Activated gamma-delta T cell treated with Interleukin-2 at 50 U/mL for 16 hours (primary cell): ENCODE data around the gene DBH.
A peak's percentile ranks its signal among the peaks of the same experiment; 100 is the strongest.
"Not testable (repeated sequence)": the region's sequence is repeated elsewhere in the genome, so short reads cannot be mapped to it uniquely, and the experiment has no call there.

Experiments
- DNase-seq: peaks from one replicate; pipeline ENCODE4 v3.0.0-alpha.2; 2020

The DBH gene

DNA sequence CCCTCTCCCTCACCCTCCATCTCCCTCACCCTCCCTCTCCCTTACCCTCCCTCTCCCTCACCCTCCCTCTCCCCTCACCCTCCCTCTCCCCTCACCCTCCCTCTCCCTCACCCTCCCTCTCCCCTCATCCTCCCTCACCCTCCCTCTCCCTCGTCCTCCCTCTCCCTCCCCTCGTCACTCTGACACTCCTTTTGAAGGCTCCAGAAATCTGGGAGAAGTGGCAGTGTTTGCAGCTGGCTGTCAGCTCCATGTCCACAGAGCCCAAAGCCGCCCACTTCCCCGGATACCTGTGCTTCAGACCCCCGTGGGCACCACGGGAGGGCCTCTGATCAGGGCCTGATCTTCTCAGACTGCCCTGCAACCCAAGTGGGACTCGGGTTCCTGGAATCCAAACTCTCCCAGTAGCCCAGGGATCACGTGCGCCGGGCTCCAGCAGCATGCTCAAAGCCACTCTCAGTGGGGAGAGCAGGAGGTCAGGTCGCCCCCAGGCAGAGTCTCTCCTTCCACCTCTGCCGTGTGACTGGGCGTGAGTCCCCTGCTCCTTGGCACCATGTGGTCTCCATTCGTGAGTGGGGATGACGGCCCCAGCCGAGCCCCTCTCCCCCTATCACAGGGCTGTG is 33.1 kb downstream of the DBH start:
- DNase-seq: no peak

DNA sequence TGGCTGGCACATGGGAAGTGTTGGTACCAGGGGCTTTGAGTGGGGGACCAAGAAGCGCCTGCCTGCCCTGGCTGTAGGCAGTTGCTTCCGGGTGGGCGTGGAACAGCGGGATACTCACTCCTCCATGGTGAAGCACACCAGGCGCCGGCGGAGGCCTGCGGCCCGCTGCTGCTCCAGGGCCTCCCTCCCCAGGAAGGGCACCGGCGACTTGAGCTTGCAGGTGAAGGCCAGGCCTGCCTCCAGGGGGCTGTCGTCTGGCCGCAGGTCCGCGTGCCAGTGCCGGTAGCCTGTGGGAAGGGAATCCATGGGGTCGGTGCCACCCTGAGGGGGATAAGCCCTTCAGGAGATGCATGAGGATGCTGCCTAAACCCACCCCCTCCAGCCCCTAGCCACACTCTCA is 34.3 kb downstream of the DBH start:
- no peak for DNase-seq

DNA sequence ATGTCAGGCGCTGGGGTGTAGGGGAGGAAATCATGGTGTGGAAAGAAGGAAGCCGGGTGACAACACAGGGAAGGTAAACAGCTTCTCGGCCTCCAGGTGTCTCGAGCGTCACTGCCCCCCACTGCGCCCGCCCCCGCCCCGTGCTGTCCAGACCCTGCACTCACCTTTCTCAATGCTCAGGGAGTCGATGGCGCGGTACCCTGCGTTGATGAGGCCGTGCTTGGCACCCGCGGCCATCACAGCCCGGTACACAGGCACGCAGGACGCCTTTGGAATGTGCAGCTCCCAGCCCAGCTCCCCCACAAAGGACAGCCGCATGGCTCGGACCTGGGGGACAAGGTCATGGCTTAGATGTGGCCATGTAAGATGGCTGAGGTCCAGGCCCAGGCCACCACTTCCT is 35.2 kb downstream of the DBH start:
- DNase-seq: no peak

DNA sequence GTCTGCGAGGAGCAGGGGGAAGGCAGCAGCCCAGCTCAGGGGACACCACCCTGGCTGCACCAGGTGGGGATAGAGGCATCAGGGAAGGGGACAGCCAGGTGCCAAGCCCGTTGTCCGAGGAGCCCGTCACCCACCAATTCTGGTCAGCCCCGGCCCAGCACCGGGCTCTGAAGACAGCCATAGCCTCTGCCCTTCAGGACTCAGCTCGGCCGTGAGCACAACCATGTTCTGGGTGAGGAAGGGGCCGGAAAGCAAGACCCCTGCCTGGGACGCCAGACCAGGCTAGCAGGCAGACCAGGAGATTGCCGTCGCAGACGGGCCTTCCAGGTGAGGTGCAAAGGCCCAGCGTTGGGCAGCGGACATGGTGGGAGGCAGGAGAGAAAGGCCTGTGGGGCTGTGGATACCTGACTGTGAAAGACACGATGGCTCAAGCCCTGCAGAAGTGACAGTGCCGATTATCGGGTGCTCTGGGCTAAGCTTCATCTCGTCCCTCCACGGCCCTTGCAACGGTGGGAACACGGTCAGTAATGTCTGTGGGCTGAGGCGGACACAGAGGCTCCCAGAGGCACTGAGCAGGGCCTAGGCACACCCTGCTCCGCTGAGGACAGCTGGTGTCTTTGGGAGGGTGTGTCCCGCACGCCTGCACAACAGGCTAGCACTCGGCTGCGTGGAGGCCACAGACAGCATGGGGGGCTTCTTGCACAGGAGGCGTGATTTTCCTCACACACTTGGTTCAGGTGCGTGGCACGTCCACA is 36.5 kb downstream of the DBH start:
- DNase-seq: no peak

DNA sequence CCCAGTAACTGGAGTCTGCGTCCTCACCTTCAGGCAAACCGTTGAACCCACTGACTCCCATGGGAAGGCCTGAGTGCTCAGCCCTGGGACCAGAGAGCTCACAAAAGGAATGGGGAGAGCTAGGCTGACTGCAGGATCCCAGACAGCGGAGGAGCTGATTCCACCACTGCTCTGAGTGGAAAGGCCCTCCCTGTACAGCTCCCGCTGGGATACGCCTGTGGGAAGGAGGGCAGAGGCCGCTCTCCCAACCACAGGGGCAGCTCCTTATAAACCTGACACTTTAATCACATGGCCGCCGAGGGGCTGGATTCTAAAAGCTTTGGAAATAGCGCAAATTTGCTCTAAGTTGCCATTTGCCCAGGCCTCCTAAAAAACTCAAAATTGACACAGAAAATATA is 37.1 kb downstream of the DBH start:
- no peak for DNase-seq

DNA sequence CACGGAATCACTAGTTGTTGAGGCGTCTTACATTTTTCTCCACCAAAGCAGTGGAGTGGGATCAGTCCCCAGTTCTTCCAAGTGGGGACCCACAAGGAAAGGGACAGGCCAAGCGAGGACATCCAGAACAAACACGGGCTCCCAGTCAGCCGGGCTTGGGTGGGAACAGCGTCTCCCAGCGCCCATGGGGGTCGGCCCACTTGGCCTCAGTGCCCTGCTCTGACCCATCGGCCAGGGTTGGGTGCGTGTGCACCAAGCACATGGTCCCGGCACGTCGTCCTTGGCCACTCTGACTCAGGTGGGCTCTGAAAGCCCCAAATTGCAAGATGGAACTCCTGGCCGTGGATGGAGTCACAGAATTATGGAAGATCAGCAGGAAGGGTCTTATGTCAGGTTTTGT is 37.9 kb downstream of the DBH start:
- no peak for DNase-seq

DNA sequence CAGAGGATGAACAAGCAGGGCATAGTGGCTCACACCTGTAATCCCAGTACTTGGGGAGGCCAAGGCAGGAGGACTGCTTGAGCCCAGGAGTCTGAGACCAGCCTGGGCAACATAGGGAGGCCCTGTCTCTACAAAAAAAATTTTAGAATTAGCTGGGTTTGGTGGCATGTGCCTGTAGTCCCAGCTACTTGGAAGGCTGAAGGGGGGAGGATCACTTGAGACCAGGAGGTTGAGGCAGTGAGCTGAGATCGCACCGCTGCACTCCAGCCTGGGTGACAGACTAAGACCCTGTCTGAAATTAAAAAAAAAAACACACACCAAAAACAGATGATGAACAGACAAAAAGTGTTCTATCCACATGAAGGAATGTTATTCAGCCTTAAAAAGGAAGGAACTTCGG is 39.6 kb downstream of the DBH start:
- DNase-seq: not testable (repeated sequence)

DNA sequence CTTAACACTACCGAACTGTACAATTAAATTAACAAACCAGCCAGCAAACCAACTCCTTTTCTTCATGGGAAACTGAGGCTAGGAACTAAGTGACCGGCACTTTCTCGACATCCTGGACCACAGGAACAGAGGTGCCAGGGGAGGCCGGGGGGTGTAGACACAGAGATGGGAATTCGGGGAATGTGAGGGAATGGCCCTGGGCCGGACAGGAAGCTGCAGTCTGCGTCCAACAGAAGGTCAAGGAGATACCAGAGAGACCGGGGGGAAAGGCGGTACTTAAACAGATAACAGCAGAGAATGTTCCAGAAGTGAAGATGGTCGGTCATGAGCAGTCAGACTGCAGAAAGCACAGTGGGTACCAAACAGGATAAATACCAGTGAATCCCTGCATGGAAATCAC is 40.3 kb downstream of the DBH start:
- DNase-seq: no peak

DNA sequence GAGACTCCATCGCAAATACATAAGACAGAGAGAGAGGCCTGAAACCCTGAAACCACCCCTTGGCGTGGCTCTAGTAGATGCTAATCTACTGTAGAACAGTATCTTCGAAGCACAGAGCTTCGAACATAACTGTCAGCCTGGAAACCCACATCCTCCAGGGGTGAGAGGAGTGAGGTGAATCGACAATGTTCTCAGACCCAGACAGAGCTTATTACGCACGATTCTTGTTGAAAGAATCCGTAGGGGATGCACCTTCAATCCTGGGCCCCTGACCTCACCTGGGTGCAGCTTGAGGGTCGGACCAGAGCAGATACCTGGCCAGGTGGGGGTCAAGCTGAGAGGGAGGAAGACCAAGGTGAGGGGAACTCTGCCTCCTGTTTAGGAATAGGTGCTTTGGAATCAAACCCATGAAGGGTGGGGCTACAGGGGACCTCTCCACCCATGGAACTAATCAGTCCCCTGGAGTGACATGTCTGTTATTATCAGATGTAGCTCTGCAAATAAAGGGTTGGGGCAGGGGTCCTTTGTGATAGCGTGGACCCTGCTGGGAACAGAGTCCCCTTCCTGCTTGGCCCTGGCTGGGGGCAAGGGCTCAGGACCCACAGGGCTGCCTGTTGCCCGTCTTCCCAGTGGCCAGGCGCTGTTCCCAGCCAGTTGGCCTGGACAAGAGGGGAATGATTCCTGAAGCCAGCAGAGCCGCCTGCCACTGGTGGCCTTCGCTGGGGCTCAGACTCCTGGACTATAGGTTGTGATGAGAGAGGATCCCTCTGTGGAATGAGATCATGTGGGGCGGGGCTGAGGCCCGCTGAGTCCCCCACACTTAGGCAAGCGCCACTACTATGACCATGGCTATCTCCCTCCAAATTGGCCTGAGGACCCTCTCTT is 41.2 kb downstream of the DBH start:
- DNase-seq: peak; percentile 51

DNA sequence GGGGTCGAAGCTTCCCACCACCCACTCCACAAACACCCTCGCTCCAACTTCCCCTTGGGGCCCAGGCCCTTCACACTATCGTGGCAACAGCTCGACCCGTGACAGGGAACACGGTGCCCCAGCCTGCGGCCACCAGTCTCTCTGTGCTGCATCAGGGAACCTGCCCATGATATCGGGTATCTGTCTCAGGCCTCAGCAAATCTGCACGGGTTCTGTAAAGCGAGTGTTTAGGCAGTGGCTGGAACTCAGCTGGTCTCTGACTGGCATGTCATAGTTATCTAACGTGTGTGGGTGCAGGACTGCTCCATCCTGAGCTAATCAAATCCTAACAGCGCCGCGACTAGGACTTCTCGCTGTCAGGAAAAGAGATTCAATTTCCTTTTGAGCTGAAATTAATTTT is 42.9 kb downstream of the DBH start:
- no peak for DNase-seq

DNA sequence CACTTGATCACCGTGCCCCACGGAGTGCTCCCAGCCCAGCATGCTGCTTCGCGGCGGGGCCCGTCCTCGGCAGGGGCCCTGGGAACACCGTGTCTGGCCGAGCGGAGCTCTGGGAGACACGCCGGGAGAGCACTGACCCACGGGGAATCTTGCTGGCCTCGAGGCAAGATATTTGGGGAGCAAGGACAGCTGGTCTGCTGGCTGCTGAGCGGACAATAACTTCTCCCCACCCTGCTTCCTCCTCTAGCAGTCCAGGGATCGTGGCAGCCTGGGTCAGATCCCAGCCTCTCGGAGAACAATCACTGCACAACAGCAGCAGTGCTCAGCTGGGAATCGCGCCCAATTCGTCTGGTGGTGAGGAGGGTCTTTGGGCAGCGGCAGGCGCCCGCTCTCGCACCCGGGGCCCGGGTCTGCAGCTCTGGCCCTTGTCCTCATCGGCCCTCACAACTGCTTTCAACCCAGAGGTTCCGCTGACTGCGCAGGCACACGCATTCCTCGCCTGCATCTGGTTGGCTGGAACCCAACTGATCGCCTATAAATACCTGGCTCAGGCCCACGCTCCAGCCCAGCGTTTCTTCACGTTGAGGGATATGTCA is 43.4 kb downstream of the DBH start:
- DNase-seq: no peak

DNA sequence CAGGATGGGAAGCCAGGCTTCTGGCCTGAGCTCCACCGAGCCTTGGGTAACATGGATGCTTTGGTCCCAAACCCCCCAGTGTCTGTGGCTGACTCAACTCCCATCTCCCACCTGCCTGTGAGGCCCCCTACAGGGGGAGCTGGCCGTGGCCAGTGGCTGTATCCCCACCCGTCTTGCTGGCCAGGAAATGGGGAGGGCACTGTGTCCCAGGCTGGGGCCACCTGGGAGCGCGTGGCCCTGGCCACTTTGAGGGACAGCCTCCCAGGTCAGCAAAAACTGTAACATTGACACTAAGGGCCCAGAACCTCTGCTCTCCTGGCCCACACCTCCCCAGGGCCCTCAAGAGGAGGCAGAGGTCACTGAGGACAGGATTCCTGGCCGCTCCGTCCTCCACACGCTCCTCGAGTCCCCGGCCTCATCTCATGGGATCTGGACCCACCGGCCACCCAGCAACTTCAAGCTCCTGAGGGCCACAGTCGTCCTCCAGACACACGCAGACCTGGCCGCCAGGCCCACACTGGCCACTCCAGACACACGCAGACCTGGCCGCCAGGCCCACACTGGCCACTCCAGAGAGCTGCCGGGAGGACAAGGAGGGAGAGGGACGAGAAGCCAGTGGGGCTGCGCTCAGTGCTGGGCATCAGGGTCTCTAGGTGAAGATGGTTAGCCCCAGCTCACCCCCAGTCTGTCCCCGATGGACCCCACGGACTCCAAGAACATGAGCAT is 44.2 kb downstream of the DBH start:
- no peak for DNase-seq

DNA sequence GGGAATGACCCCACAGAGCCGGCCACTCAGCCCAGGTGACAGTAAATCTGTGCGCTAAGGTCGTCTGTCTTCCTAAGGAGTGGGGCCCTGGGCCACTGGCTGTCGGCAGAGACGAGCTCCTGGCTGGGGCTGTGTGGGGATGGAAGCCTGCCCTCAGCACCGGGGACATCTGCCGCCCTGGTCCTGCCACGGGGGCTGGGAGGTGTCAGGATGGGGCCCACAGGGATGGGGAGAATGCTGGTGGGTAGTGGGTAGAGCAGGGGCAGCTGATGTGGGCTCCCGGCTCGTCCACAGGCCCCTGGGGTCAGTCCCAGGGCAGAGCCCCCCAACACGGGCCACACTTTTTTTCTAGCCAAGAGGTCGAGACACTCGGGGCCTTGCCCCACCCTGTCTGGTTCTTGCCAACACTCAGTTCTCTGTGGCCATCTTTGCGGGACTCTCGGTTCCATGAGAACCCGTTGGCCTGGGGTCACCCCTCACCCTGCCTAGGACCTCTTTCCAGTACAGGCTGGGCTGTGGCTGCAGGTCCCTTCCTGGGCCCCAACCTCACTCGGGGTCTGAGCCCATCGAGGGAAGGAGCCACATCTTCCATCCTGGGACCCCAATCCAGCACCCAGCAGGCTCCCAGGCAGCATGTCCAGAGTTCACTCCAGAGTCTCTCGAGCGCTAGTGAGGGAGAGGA is 45.0 kb downstream of the DBH start:
- no peak for DNase-seq

DNA sequence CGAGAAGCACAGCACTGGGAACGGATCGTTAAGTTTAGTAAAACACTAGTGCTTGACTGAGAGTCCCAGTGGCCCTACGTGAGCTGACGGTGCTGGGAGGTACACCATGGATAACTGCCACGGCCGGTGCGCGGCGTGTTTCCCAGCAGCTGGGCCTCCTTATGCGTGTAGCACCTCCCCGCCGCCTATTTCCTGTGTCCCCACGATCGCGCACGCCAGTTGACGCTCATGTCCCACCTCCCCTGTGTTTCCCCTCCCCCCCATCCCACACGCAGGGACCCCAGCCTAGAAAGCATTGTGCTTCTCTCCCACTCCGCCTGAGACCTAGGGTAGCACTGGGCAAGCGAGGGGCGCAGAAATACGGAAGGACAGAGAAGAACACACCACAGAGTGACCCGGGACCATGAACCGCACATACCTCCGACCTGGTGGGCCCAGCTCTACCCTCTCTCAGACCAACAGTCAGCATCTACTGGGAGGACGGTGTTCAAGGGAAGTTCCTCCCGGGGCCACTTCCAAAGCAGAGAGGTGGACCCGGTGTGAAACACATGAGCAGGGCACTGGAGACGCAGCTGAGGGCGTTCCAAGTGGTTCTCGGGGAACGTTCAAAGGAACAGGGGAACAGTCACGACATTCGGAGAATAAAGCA is 45.6 kb downstream of the DBH start:
- no peak for DNase-seq

DNA sequence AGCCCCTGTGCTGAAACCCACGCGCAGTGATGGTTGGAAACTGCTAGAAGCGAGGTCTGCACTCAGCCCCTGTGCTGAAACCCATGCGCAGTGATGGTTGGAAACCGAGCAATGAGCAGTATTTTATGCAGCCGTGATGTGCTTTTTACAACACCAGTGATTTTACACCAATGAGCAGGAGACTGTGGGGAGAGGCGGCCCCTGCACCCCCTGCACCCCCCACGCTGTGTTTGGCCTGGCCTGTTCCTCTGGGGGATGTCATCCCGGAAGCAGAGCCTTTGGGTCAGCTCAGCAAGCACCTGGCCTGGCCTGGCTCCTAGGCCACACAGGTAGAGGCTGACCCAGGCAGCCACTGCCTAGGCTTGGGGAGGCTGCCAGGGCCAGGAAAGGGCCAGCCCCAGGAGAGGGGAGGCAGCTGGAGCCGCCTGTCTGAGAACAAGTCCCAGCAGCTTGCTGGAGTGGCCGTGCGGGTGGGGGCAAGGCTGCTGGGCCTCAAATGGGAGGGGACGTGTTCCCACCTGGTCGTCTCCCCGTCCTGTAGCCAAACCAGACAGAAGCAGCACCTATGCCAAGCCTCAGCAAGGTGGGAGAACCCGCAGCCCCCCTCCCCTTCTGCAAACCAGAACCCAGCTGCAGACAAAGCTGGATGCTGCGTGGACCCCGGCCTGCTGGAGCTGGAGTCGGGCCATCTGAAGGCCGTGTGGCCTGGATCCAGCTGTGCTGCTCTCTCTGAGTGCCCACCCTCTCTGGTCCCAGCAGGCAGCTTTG is 46.8 kb downstream of the DBH start:
- DNase-seq: no peak

DNA sequence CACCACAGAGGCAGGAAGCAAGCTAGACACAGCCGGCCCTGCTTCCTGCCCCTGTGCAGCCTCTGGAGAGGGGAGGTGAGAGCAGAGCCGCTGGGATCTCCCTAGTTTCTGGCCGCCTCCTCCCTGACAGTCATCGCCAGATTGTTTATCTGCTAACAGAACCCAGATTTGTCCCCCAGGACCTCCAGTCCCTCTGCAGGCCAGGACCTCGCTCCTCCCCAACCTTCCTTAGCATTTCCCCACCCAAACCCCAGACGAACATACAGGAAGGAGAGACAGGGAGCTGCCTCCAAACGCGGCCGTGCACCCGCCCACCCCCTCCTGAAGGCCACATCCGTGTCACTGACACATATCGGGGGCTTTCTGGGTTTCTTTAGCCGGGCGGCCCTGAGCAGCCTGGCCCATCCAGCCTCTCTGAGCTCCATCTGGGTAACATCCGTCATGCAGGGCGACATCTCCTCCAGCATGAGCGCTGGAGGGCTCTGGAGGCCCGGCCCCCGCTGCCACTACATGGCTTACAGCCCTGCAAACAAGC is 47.5 kb downstream of the DBH start:
- peak; percentile 53 for DNase-seq

DNA sequence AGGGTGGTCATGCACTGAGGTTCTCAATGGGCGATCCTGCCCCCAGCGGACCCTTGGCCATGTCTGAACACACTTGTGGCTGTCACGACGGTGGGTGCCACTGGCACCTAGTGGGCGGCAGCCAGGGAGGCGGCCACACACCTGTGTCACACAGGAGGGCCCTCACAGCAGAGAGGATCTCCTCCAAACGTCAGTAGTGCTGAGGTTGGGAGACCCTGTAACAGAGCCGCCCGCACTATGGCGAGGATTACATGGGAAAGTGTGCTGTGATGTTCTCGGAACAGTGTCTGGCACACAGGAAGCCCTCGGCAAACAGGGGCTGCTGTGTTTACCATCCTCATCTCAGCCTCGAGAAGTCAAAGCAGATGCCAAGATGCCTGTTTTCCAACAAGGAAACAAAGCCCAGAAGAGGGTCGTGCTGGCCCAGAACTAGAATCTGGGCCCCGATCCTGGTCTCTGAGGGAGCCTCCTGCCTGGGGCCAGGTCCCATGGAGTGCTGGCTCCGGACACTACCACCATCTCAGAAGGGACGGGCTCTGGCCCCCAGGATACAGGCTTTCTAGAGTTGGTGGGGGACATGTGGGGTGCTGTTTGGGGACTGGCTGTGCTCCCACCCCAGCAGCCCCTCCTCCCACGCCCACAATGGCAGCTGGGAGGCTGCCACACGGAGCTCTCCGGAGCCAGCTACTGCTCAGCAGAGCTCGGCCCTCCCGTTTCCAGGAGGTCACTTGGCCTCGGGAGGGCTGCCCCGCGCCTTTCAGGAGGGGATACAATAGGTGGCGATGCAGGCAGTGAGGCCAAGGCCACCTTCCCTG is 48.2 kb downstream of the DBH start:
- DNase-seq: no peak

DNA sequence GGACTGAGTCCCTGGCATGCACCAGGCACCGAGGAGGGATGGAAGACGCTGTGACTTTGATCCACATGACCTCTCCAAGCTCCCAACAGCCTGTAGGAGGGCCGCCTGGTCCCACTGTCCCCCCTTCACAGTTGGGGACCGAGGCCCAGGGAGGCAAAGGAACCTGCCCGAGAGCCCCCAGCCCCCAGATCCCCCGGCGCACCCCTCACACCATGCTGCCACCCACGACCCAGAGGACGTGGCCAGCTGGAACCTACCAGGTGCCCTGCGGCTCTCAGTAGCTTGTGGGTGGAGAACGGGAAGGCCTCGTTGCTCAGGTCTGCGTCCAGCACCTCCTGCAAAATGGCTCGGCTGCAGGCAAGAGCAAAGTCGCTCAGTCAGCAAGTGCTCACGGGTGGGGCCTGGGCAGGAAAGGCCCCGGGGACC is 48.8 kb downstream of the DBH start:
- no peak for DNase-seq
